Heart right ventricle (tissue), 16 donors: Measurements from ENCODE around the gene REPIN1. TPM values are rescaled to one million over a fixed set of nuclear protein-coding genes. Genes with fewer than 3 reads are reported as not detected.

Experiments
- ATAC-seq, 8 donors: fragments of 200-7000 bp; cut with Tn5 transposase; one replicate each; pipeline ENCODE4 v1.9.1; 2020; ENCODE audit warnings: mild to moderate bottlenecking in 8 of 8, moderate library complexity in 8 of 8, moderate number of reproducible peaks in 1 of 8
- DNase-seq, 2 donors: peaks; one replicate each; pipeline ENCODE4 v3.0.0-alpha.2; 2020
- H3K27ac ChIP-seq, 10 donors: fragments of 200-600 bp; sonication (generic) in 2 of 10; one replicate each; pipeline versions ENCODE4 v1.5.0 to v1.8.0; 2020 to 2022; ENCODE audit warnings: mild to moderate bottlenecking in 3 of 10
- H3K27me3 ChIP-seq, 7 donors: fragments of 200-600 bp; one replicate each; pipeline ENCODE4 v1.8.0; 2021 to 2022; ENCODE audit warnings: mild to moderate bottlenecking in 2 of 7
- H3K36me3 ChIP-seq, 9 donors: fragments of 200-600 bp; sonication (generic) in 1 of 9; one replicate each; pipeline versions ENCODE4 v1.5.0 to v1.8.0; 2020 to 2022; ENCODE audit warnings: mild to moderate bottlenecking in 2 of 9
- H3K4me1 ChIP-seq, 9 donors: fragments of 200-600 bp; sonication (generic) in 1 of 9; one replicate each; pipeline versions ENCODE4 v1.5.0 to v1.8.0; 2020 to 2022; ENCODE audit warnings: mild to moderate bottlenecking in 4 of 9
- H3K4me3 ChIP-seq, 10 donors: fragments of 200-600 bp; sonication (generic) in 2 of 10; one replicate each; pipeline versions ENCODE4 v1.5.0 to v1.8.0; 2020 to 2022; ENCODE audit warnings: mild to moderate bottlenecking in 7 of 10, moderate library complexity in 2 of 10
- H3K9me3 ChIP-seq, 11 donors: fragments of 200-600 bp in 10 of 11; sonication (generic) in 2 of 11; one replicate each; pipeline versions ENCODE4 v1.5.0 to v1.8.0; 2013 to 2022; ENCODE audit warnings: mild to moderate bottlenecking in 2 of 11, control low read depth in 1 of 11, moderate library complexity in 1 of 11
- CTCF ChIP-seq, 9 donors: fragments of 200-600 bp; sonication (generic) in 2 of 9; IDR thresholded peaks; one replicate each; pipeline versions ENCODE4 v1.5.0 to v1.8.0; 2021 to 2022; ENCODE audit warnings: antibody characterized with exemption in 9 of 9, mild to moderate bottlenecking in 5 of 9, moderate library complexity in 1 of 9
- WGBS, 2 donors: extraction: QIAGEN DNeasy Blood & Tissue Kit; methylation state at CpG; one replicate each; pipeline ENCODE4 v1.1.7; 2013; ENCODE audit warnings: inconsistent platforms in 1 of 2; 5-methylcytosine and 5-hydroxymethylcytosine counted together
- intact Hi-C, 10 donors: fragments of 100-400 bp; cut with DNase I; formaldehyde crosslinking; loops; one replicate each; pipeline versions ENCODE4 v1.11.1 to v1.14.2; 2022
- polyA plus RNA-seq, 2 donors: library from polyadenylated mRNA; stranded (reverse); fragments of 200-250 nt; gene quantifications; one replicate each; pipeline ENCODE4 v1.2.3, GENCODE V29; 2013
- total RNA-seq, 10 donors: library from RNA; stranded (reverse); fragmentation: NEBNext Ultra II Directional in 3 of 10; extraction: Animal tissue kit (Norgen Biotek cat#: 25700) in 3 of 10; gene quantifications; one replicate each; pipeline versions ENCODE4 v1.2.1 to v1.2.4, GENCODE V29; 2021 to 2023
- donor health status: Arrhythmogenic right ventricular cardiomyopathy.
- donor health status: ischemic (EF 13 %, LVEDD 7.1; RV severe dilation, severe dysfunction).
- donor health status: healthy with polysubstance abuse.
- donor health status: DM: no; HTN: yes; CAD: no.
- donor health status: DM: no; HTN: no; CAD: no.
- donor health status: ischemic (EF 25% LVEDD 6.9; RV normal size, moderate dysfunction).
- donor health status: ischemic (EF 25% LVEDD 5.7; RV mildly dilated, moderate dysfunction).
- donor health status: healthy.
- donor health status: DM: yes; HTN: yes; CAD: no.
- donor health status: Ischemic cardiomyopathy.
- donor health status: ischemic (EF 35%, LVEDD 5.7; RV mildly dilated, moderate dysfunction).
- donor health status: nonischemic (EF 11% LVEDD 7.7; RV severe dilation, severe dysfunction).
- donor health status: DM: yes; HTN: yes; CAD: no.
- donor health status: PGD.
- donor health status: ischemic (EF 29% LVEDD 5.4; RV normal size, mild dysfunction).
- donor health status: nonischemic (EF 23%, LVEDD 6.1; RV moderate dilation, normal function).

Gene REPIN1
- total and polyA plus RNA-seq, 12 donors, result 51.0 to 132 (median 109) TPM

- TF ChIP-seq CTCF (IDR thresholded peaks at IDR 0.05), result no peak
- intact Hi-C loops, result no loop called here
- no peak overlapping the region for H3K4me3 ChIP-seq
- peaks cover 0 to 55% (median 30%) of the 10 kb centered on the region in 7 donors for H3K27me3 ChIP-seq
- DNase-seq (no peak), ATAC-seq (no peak)
- H3K27ac ChIP-seq, result no peak overlapping the region
- H3K4me1 ChIP-seq, result peaks cover 0 to 31% (median 13%) of the 10 kb centered on the region in 9 donors
- WGBS, 2 donors, result 80 to 91% methylated on average over 2 of the region's 2 CpGs
- no peaks in the 10 kb centered on the region for H3K36me3 ChIP-seq
- H3K9me3 ChIP-seq, result peaks cover 0 to 16% (median 9%) of the 10 kb centered on the region in 11 donors
These were observed 25.4 kb upstream of the REPIN1 start for GRCh38 chr7:150343225-150343624.

- Histone ChIP-seq H3K27me3 (peaks cover 0 to 59% (median 30%) of the 10 kb centered on the region in 7 donors), H3K4me1 (peaks cover 0 to 28% (median 13%) of the 10 kb centered on the region in 9 donors), H3K36me3 (no peaks in the 10 kb centered on the region), H3K4me3 (no peak overlapping the region), H3K9me3 (peaks cover 0 to 16% (median 9%) of the 10 kb centered on the region in 11 donors), H3K27ac (no peak overlapping the region)
- TF ChIP-seq CTCF (IDR thresholded peaks at IDR 0.05), result no peak
- DNase-seq (no peak), ATAC-seq (no peak)
- intact Hi-C loops, result no loop called here
These were observed 24.3 kb upstream of the REPIN1 start for GRCh38 chr7:150344299-150344698.

GRCh38 chr7:150345012-150345411 is 23.6 kb upstream of the REPIN1 start:
- Histone ChIP-seq H3K27me3 (peaks cover 0 to 62% (median 28%) of the 10 kb centered on the region in 7 donors), H3K4me3 (no peak overlapping the region), H3K4me1 (peaks cover 0 to 21% (median 13%) of the 10 kb centered on the region in 9 donors), H3K9me3 (peaks cover 0 to 16% (median 9%) of the 10 kb centered on the region in 11 donors), H3K36me3 (no peaks in the 10 kb centered on the region), H3K27ac (no peak overlapping the region)
- DNase-seq (no peak), ATAC-seq (no peak)
- intact Hi-C loops, result no loop called here
- 85 to 91% methylated on average over 1 of the region's 1 CpG for WGBS, 2 donors
- no peak for TF ChIP-seq CTCF (IDR thresholded peaks at IDR 0.05)

GRCh38 chr7:150346922-150347321 is 21.7 kb upstream of the REPIN1 start:
- no peak for ATAC-seq
- TF ChIP-seq CTCF (IDR thresholded peaks at IDR 0.05), result no peak

More at GRCh38 chr7:150346922-150347321, 21.7 kb upstream of the REPIN1 start:
- peaks cover 0 to 2% (median 0%) of the 10 kb centered on the region in 9 donors for H3K4me1 ChIP-seq
- H3K36me3 ChIP-seq, result no peaks in the 10 kb centered on the region
- 88 to 92% methylated on average over 5 of the region's 5 CpGs for WGBS, 2 donors
- no peak overlapping the region for H3K27ac ChIP-seq
- intact Hi-C loops, result no loop called here
- H3K27me3 ChIP-seq, result peaks cover 0 to 46% (median 10%) of the 10 kb centered on the region in 7 donors
- peaks cover 0 to 16% (median 9%) of the 10 kb centered on the region in 11 donors for H3K9me3 ChIP-seq
- no peak for DNase-seq
- H3K4me3 ChIP-seq, result no peak overlapping the region
